Natural killer cell (primary cell): ENCODE measurements around the gene GIMAP5. TPM values are rescaled to one million over a fixed set of nuclear protein-coding genes. Genes with fewer than 3 reads are reported as not detected.

ENCODE experiments used
- ATAC-seq, 3 donors: fragments of 150-1000 bp in 2 of 3; fragments of 200-7000 bp in 1 of 3; cut with Tn5 transposase; 1 replicate in 1 of 3; 2 replicates in 2 of 3; pipeline ENCODE4 v1.10.0; 2021; ENCODE audit warnings: mild to moderate bottlenecking in 2 of 3, moderate library complexity in 2 of 3
- DNase-seq, 2 donors: peaks; one replicate each; pipeline versions ENCODE4 v3.0.0 to v3.0.0-alpha.2; 2013 to 2021; ENCODE audit warnings: mixed read lengths in 1 of 2
- H3K27ac ChIP-seq: one replicate; pipeline ENCODE4 v1.5.1; 2013; ENCODE audit warnings: mild to moderate bottlenecking, low read length
- H3K27me3 ChIP-seq: one replicate; pipeline ENCODE4 v1.6.1; 2013; ENCODE audit warnings: low read length; ENCODE audit not compliant: control insufficient read depth, insufficient read depth
- H3K36me3 ChIP-seq: one replicate; pipeline ENCODE4 v1.6.1; 2013; ENCODE audit warnings: low read length; ENCODE audit not compliant: control insufficient read depth, insufficient read depth
- H3K4me1 ChIP-seq: one replicate; pipeline ENCODE4 v1.6.1; 2013; ENCODE audit warnings: low read length; ENCODE audit not compliant: control insufficient read depth, insufficient read depth
- H3K4me3 ChIP-seq: one replicate; pipeline ENCODE4 v1.5.1; 2013; ENCODE audit warnings: low read length
- H3K9me3 ChIP-seq: one replicate; pipeline ENCODE4 v1.6.1; 2013; ENCODE audit warnings: low read length; ENCODE audit not compliant: control insufficient read depth, insufficient read depth
- H3K27ac Mint-ChIP-seq, 2 donors: one replicate each; pipeline ENCODE4 v1.8.0; 2022; ENCODE audit warnings: mild to moderate bottlenecking in 2 of 2, mixed read lengths in 2 of 2, moderate library complexity in 1 of 2
- H3K27me3 Mint-ChIP-seq, 2 donors: one replicate each; pipeline ENCODE4 v1.8.0; 2022; ENCODE audit warnings: low read depth in 2 of 2, mixed read lengths in 2 of 2
- H3K36me3 Mint-ChIP-seq: one replicate; pipeline ENCODE4 v1.8.0; 2022; ENCODE audit warnings: mixed read lengths
- H3K4me1 Mint-ChIP-seq, 2 donors: one replicate each; pipeline ENCODE4 v1.8.0; 2022; ENCODE audit warnings: mixed read lengths in 2 of 2
- H3K4me3 Mint-ChIP-seq: one replicate; pipeline ENCODE4 v1.8.0; 2022; ENCODE audit warnings: mild to moderate bottlenecking, moderate library complexity, mixed read lengths
- H3K9me3 Mint-ChIP-seq, 2 donors: one replicate each; pipeline ENCODE4 v1.8.0; 2022; ENCODE audit warnings: mixed read lengths in 2 of 2
- WGBS: methylation state at CpG from one replicate; pipeline ENCODE4 v1.1.7; 2013; ENCODE audit warnings: missing lambda C conversion rate; ENCODE audit not compliant: insufficient coverage; 5-methylcytosine and 5-hydroxymethylcytosine counted together
- intact Hi-C: fragments of 100-400 bp; cut with micrococcal nuclease; formaldehyde crosslinking; loops from one replicate; pipeline ENCODE4 v1.14.2; 2022
- total RNA-seq, 4 donors: library from RNA; stranded (reverse); fragments of 120-200 nt in 1 of 4; gene quantifications; one replicate each; pipeline versions ENCODE4 v1.2.3 to v1.2.4, GENCODE V29; 2013 to 2022
- TF ChIP-seq, protein P1 (sequence below): fragments of 200-600 bp; IDR thresholded peaks from one replicate; pipeline ENCODE4 v1.8.0; 2022; ENCODE audit warnings: antibody characterized with exemption

GIMAP5 gene
- total RNA-seq, 3 donors from 2014 or later (not counting 1 experiment from before 2014, with no cell fraction given) = 29.2 to 64.1 (median 35.3) TPM

DNA sequence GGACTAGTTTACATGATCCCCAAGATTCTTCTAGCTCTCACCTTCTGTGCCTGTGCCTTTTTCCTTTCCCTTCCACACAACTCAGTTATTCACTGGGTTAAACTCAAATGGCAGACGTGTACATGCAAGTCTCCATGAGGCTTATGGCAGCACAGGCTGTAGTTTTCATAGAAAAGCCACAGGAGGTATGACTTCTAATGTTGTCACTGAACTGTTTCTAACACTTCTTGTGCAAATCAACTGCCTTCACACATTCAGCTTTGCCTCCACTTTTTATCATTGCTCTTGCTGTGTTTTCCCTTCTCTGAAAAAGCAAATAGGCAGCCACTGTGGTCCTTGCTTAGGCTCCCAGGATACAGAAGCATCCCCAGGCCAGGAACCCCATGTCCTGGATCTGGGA lies 5.3 kb upstream of the GIMAP5 start:
- peaks cover 2 to 7% of the 10 kb centered on the region in 2 donors for H3K9me3 Mint-ChIP-seq
- H3K4me3 Mint-ChIP-seq = peak overlapping the region; percentile 65
- H3K4me1 Mint-ChIP-seq = peaks cover 44 to 48% of the 10 kb centered on the region in 2 donors
- TF ChIP-seq, protein P1, sequence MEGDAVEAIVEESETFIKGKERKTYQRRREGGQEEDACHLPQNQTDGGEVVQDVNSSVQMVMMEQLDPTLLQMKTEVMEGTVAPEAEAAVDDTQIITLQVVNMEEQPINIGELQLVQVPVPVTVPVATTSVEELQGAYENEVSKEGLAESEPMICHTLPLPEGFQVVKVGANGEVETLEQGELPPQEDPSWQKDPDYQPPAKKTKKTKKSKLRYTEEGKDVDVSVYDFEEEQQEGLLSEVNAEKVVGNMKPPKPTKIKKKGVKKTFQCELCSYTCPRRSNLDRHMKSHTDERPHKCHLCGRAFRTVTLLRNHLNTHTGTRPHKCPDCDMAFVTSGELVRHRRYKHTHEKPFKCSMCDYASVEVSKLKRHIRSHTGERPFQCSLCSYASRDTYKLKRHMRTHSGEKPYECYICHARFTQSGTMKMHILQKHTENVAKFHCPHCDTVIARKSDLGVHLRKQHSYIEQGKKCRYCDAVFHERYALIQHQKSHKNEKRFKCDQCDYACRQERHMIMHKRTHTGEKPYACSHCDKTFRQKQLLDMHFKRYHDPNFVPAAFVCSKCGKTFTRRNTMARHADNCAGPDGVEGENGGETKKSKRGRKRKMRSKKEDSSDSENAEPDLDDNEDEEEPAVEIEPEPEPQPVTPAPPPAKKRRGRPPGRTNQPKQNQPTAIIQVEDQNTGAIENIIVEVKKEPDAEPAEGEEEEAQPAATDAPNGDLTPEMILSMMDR = no peak
- ATAC-seq (peak; percentile 88 to 94 (median 93)), DNase-seq (no peak)
- peaks cover 17% of the 10 kb centered on the region for H3K36me3 Mint-ChIP-seq
- Histone ChIP-seq H3K4me1 (peaks cover 23% of the 10 kb centered on the region), H3K4me3 (no peak overlapping the region), H3K27ac (peak overlapping the region; percentile 49), H3K36me3 (no peaks in the 10 kb centered on the region), H3K27me3 (no peaks in the 10 kb centered on the region), H3K9me3 (peaks cover 8% of the 10 kb centered on the region)
- 30% methylated on average over 1 of the region's 1 CpG for WGBS
- no peaks in the 10 kb centered on the region for H3K27me3 Mint-ChIP-seq
- intact Hi-C loops = no loop called here
- H3K27ac Mint-ChIP-seq = peak overlapping the region; percentile 88 to 90

GRCh38 chr7:150732786-150733481 lies 4.3 kb upstream of the GIMAP5 start:
- Mint-ChIP-seq H3K4me1 (peaks cover 43 to 46% of the 10 kb centered on the region in 2 donors), H3K4me3 (no peak overlapping the region), H3K27me3 (no peaks in the 10 kb centered on the region), H3K36me3 (peaks cover 10% of the 10 kb centered on the region), H3K9me3 (peaks cover 0 to 5% of the 10 kb centered on the region in 2 donors), H3K27ac (peak overlapping the region; percentile 88 to 90)
- Histone ChIP-seq H3K4me3 (no peak overlapping the region), H3K9me3 (peaks cover under 1% of the 10 kb centered on the region), H3K4me1 (peaks cover 24% of the 10 kb centered on the region), H3K27me3 (no peaks in the 10 kb centered on the region), H3K27ac (peak overlapping the region; percentile 49), H3K36me3 (no peaks in the 10 kb centered on the region)
- intact Hi-C loops = no loop called here
- ATAC-seq = no peak
- peak in 1 of 2 donors; percentile 55 for DNase-seq
- TF ChIP-seq, protein P1 = no peak
- 77% methylated on average over 5 of the region's 5 CpGs for WGBS

DNA sequence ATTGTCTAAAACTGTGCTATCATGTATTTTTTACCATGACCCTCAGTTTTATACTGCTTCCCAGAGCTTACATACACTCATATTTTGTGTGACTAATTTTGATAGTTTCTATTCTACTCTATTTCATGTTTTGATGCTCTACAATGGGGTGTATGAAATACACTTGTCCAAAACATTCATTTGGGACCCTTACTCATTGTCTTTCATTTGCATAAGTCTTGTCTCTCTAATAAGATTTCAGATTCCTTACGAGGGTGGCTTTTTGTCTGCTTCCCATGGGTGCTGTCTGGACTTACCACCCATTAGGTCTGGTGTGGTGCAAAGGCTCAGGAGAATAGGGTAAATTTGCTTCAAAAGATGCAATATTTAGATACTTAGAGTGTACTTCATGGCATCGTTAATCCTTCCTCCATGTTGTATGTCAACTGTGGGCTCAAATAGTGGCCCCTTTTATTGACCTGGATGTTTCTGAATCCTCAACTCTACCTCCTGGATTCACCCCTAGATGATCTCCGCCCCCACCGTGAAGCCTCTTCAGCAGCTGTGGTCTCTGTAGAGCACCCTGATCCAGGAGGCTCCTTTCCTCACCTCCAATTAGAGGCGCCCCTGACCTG lies 3.6 kb upstream of the GIMAP5 start:
- Histone ChIP-seq H3K9me3 (no peaks in the 10 kb centered on the region), H3K27me3 (no peaks in the 10 kb centered on the region), H3K4me3 (no peak overlapping the region), H3K36me3 (no peaks in the 10 kb centered on the region), H3K4me1 (peaks cover 24% of the 10 kb centered on the region), H3K27ac (no peak overlapping the region)
- no peaks in the 10 kb centered on the region for H3K27me3 Mint-ChIP-seq
- H3K9me3 Mint-ChIP-seq = peaks cover 0 to 2% of the 10 kb centered on the region in 2 donors
- intact Hi-C loops = no loop called here
- no peak overlapping the region for H3K4me3 Mint-ChIP-seq
- peak overlapping the region; percentile 88 to 90 for H3K27ac Mint-ChIP-seq
- H3K36me3 Mint-ChIP-seq = peaks cover 8% of the 10 kb centered on the region
- TF ChIP-seq, protein P1 = no peak
- ATAC-seq (no peak), DNase-seq (no peak)
- WGBS = 87% methylated on average over 4 of the region's 5 CpGs
- H3K4me1 Mint-ChIP-seq = peaks cover 45 to 52% of the 10 kb centered on the region in 2 donors
